Suppressor macrophage (primary cell): ENCODE measurements around the gene GNAT1.

ENCODE experiments used
- DNase-seq, 4 experiments: peaks; one replicate each; pipeline ENCODE4 v3.0.0-alpha.2; 2020 to 2022
- total RNA-seq, 17 experiments: gene quantifications; one replicate each; lab custom pipeline; 2026; ENCODE audit warnings: mixed read lengths in 6 of 17, inconsistent platforms in 3 of 17; lab: John Stamatoyannopoulos, UW

The GNAT1 gene
- total RNA-seq = 0 to 1.7 (median 0) reads per million in 17 experiments

GRCh38 chr3:50190936-50191660 lies at the start of gene GNAT1:
Gene GNAT1, plus strand, starts transcription at chr3:50191610. Its CDS starts 116 bp downstream, at chr3:50191726.
- DNase-seq = peak; percentile 45 to 73 (median 58)

- DNase-seq = no peak
Observed at GRCh38 chr3:50146316-50146901, 45.0 kb upstream of the GNAT1 start.

- DNase-seq = no peak
Observed at GRCh38 chr3:50147016-50147415, 44.4 kb upstream of the GNAT1 start.

- DNase-seq = no peak
Observed at GRCh38 chr3:50147447-50147846, 44.0 kb upstream of the GNAT1 start.

GRCh38 chr3:50147861-50148260 lies 43.5 kb upstream of the GNAT1 start:
- DNase-seq = no peak

GRCh38 chr3:50150404-50150750 lies 41.0 kb upstream of the GNAT1 start:
- DNase-seq = no peak

GRCh38 chr3:50150863-50151686 lies 40.3 kb upstream of the GNAT1 start:
- no peak for DNase-seq

- DNase-seq = no peak
Observed at GRCh38 chr3:50151728-50152127, 39.7 kb upstream of the GNAT1 start.

- DNase-seq = no peak
Observed at GRCh38 chr3:50153782-50154475, 37.5 kb upstream of the GNAT1 start.

- peak in 1 of 4 experiments; percentile 25 for DNase-seq
Observed at GRCh38 chr3:50154476-50154839, 37.0 kb upstream of the GNAT1 start.

GRCh38 chr3:50154840-50155490 lies 36.4 kb upstream of the GNAT1 start, which contains the start of gene SEMA3F:
Gene SEMA3F, plus strand, starts transcription at chr3:50155324. Its CDS starts 4,299 bp downstream, at chr3:50159623.
- peak; percentile 72 to 91 (median 82) for DNase-seq

GRCh38 chr3:50155491-50155878 lies 35.9 kb upstream of the GNAT1 start:
- DNase-seq = no peak

- no peak for DNase-seq
Observed at GRCh38 chr3:50155891-50156290, 35.5 kb upstream of the GNAT1 start.

GRCh38 chr3:50156549-50157493 lies 34.6 kb upstream of the GNAT1 start:
- DNase-seq = no peak

GRCh38 chr3:50157827-50158529 lies 33.4 kb upstream of the GNAT1 start:
- no peak for DNase-seq

GRCh38 chr3:50158530-50159146 lies 32.8 kb upstream of the GNAT1 start:
- DNase-seq = no peak

GRCh38 chr3:50160561-50160983 lies 30.8 kb upstream of the GNAT1 start:
- no peak for DNase-seq

- no peak for DNase-seq
Observed at GRCh38 chr3:50161320-50161719, 30.1 kb upstream of the GNAT1 start.

- DNase-seq = no peak
Observed at GRCh38 chr3:50162034-50162883, 29.2 kb upstream of the GNAT1 start.
